Liver (tissue), 3 donors: ENCODE results near the gene EGF.
A peak's percentile ranks its signal among the peaks of the same experiment; 100 is the strongest.

Experiments used
- ATF3 ChIP-seq: IDR thresholded peaks from 2 replicates; pipeline ENCODE4 v1.6.1; 2016; ENCODE audit warnings: antibody characterized with exemption
- EGR1 ChIP-seq, 2 donors: IDR thresholded peaks; 2 replicates each; pipeline ENCODE4 v1.6.1; 2016 to 2018; ENCODE audit warnings: antibody characterized with exemption in 2 of 2, low read depth in 2 of 2
- FOXA1 ChIP-seq: IDR thresholded peaks from 2 replicates; pipeline ENCODE4 v1.6.1; 2016; ENCODE audit warnings: antibody characterized with exemption
- GABPA ChIP-seq, 2 donors: IDR thresholded peaks in 1 of 2; conservative IDR thresholded peaks in 1 of 2; 2 replicates each; pipeline ENCODE4 v1.6.1; 2016; ENCODE audit warnings: antibody characterized with exemption in 2 of 2, mild to moderate bottlenecking in 1 of 2, moderate library complexity in 1 of 2
- HNF4A ChIP-seq, 2 donors: conservative IDR thresholded peaks; 2 replicates each; pipeline ENCODE4 v1.6.1; 2016; ENCODE audit warnings: antibody characterized with exemption in 2 of 2, mild to moderate bottlenecking in 2 of 2
- JUND ChIP-seq, 2 donors: IDR thresholded peaks; 2 replicates each; pipeline ENCODE4 v1.6.1; 2016; ENCODE audit warnings: antibody characterized with exemption in 2 of 2
- RAD21 ChIP-seq, 2 donors: IDR thresholded peaks; 2 replicates each; pipeline ENCODE4 v1.6.1; 2016; ENCODE audit warnings: antibody characterized with exemption in 2 of 2, mild to moderate bottlenecking in 2 of 2
- REST ChIP-seq: IDR thresholded peaks from 2 replicates; pipeline ENCODE4 v1.6.1; 2016; ENCODE audit warnings: antibody characterized with exemption, mild to moderate bottlenecking
- SP1 ChIP-seq: IDR thresholded peaks from 2 replicates; pipeline ENCODE4 v1.6.1; 2018; ENCODE audit warnings: antibody characterized with exemption, mild to moderate bottlenecking
- YY1 ChIP-seq: IDR thresholded peaks from 2 replicates; pipeline ENCODE4 v1.6.1; 2016; ENCODE audit warnings: antibody characterized with exemption, mild to moderate bottlenecking
- TF ChIP-seq, protein P1 (sequence below): IDR thresholded peaks from 2 replicates; pipeline ENCODE4 v1.6.1; 2016; ENCODE audit warnings: antibody characterized with exemption
- TF ChIP-seq, protein P2 (sequence below): fragments of 150-350 bp; IDR thresholded peaks from 2 replicates; pipeline ENCODE4 v1.5.1; 2017; ENCODE audit warnings: improper control_type of control experiment, low read depth, low read length; ENCODE audit not compliant: missing input control
- TF ChIP-seq, protein P3 (sequence below): IDR thresholded peaks from 2 replicates; pipeline ENCODE4 v1.6.1; 2016; ENCODE audit warnings: antibody characterized with exemption
- donor health status: healthy.
- donor health status: healthy.

DNA sequence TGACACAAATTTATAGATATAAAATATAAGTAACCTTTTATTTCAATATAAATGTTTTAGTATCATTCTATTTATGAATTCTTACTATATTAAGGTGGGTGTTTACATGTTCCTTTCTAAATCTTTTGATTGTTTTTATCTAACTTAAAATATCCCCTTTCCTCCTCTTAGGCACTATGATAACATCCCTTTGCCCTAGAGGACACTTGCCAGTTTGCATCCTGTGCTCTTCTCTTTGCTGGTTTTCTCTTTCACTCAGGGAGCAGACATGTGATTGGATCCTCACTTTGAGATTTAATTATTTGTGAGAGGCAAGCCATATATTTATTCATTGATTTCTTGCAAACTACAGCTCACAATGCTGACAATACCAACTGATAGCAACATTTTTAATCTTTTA is 48.5 kb upstream of the EGF start:
- no peak for TF ChIP-seq RAD21 (IDR thresholded peaks at IDR 0.05)
- TF ChIP-seq, protein P1, sequence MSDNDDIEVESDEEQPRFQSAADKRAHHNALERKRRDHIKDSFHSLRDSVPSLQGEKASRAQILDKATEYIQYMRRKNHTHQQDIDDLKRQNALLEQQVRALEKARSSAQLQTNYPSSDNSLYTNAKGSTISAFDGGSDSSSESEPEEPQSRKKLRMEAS: no peak
- TF ChIP-seq, protein P2, sequence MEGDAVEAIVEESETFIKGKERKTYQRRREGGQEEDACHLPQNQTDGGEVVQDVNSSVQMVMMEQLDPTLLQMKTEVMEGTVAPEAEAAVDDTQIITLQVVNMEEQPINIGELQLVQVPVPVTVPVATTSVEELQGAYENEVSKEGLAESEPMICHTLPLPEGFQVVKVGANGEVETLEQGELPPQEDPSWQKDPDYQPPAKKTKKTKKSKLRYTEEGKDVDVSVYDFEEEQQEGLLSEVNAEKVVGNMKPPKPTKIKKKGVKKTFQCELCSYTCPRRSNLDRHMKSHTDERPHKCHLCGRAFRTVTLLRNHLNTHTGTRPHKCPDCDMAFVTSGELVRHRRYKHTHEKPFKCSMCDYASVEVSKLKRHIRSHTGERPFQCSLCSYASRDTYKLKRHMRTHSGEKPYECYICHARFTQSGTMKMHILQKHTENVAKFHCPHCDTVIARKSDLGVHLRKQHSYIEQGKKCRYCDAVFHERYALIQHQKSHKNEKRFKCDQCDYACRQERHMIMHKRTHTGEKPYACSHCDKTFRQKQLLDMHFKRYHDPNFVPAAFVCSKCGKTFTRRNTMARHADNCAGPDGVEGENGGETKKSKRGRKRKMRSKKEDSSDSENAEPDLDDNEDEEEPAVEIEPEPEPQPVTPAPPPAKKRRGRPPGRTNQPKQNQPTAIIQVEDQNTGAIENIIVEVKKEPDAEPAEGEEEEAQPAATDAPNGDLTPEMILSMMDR: peak; percentile 13
- TF ChIP-seq REST: no peak
- no peak for TF ChIP-seq HNF4A (conservative IDR thresholded peaks at IDR 0.05)
- no peak for TF ChIP-seq SP1
- TF ChIP-seq FOXA1: no peak
- TF ChIP-seq GABPA (IDR thresholded peaks at IDR 0.05 in 1 of 2, conservative IDR thresholded peaks at IDR 0.05 in 1 of 2): no peak
- TF ChIP-seq, protein P3, sequence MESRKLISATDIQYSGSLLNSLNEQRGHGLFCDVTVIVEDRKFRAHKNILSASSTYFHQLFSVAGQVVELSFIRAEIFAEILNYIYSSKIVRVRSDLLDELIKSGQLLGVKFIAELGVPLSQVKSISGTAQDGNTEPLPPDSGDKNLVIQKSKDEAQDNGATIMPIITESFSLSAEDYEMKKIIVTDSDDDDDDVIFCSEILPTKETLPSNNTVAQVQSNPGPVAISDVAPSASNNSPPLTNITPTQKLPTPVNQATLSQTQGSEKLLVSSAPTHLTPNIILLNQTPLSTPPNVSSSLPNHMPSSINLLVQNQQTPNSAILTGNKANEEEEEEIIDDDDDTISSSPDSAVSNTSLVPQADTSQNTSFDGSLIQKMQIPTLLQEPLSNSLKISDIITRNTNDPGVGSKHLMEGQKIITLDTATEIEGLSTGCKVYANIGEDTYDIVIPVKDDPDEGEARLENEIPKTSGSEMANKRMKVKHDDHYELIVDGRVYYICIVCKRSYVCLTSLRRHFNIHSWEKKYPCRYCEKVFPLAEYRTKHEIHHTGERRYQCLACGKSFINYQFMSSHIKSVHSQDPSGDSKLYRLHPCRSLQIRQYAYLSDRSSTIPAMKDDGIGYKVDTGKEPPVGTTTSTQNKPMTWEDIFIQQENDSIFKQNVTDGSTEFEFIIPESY: no peak
- TF ChIP-seq ATF3: no peak
- no peak for TF ChIP-seq YY1
- no peak for TF ChIP-seq EGR1 (IDR thresholded peaks at IDR 0.05; ENCODE audit: low read depth in 2 of 2)
- no peak for TF ChIP-seq JUND (IDR thresholded peaks at IDR 0.05)
